ENCODE data around the gene LIPK. TPM values are rescaled to one million over a fixed set of nuclear protein-coding genes. Genes with fewer than 3 reads are reported as not detected.

Gene LIPK
- total and polyA plus RNA-seq, 9 of the 15 experiments (the other 6 are each of a cell fraction or from before 2014, with no cell fraction given): not detected

GRCh38 chr10:88769384-88769783 lies 63.3 kb downstream of the LIPK start (continued):
- TF ChIP-seq HMBOX1 (IDR thresholded peaks at IDR 0.05): no peak

GRCh38 chr10:88781206-88781605 lies 75.2 kb downstream of the LIPK start:
- CTCF ChIA-PET (ENCODE audit: low intra/inter-chr PET ratio): no interaction called here
- H2AFZ ChIP-seq (ENCODE audit: low read depth, low read length): no peak overlapping the region
- DNase-seq (ENCODE audit: extremely low read depth in 1 of 4, low spot score in 3 of 4) (no peak), FAIRE-seq (no peak), ATAC-seq (no peak)
- H3K27me3 ChIP-seq (ENCODE audit: control insufficient read depth in 2 of 2, insufficient read depth in 2 of 2, low read length in 2 of 2): no peaks in the 10 kb centered on the region
- 0% methylated on average over 2 of the region's 2 CpGs for WGBS (ENCODE audit: insufficient coverage, low coverage, missing lambda C conversion rate)
- BruUV-seq (replicated peaks): no TSS peak
- no peak overlapping the region for H3K4me3 ChIP-seq
- no peaks in the 10 kb centered on the region for H3K36me3 ChIP-seq (ENCODE audit: control insufficient read depth, insufficient read depth, low read length)
- no peaks in the 10 kb centered on the region for H3K4me1 ChIP-seq (replicated peaks in 1 of 2; ENCODE audit: control insufficient read depth in 2 of 2, insufficient read depth in 2 of 2, low read length in 2 of 2)
- intact Hi-C loops (cut with micrococcal nuclease) (no loop called here), in situ Hi-C loops (cut with MboI) (no loop called here)
- no peak overlapping the region for H3K9ac ChIP-seq (ENCODE audit: insufficient read depth in 1 of 2, low read depth in 2 of 2, low read length in 2 of 2)
- H3K4me2 ChIP-seq (ENCODE audit: insufficient read depth, low read length): no peak overlapping the region
- H4K20me1 ChIP-seq (replicated peaks; ENCODE audit: control insufficient read depth, insufficient read depth, low read length): no peaks in the 10 kb centered on the region
- no peaks in the 10 kb centered on the region; the same call in 1 of the 2 replicates for H3K9me3 ChIP-seq (replicated peaks; ENCODE audit: control insufficient read depth, insufficient read depth, low read depth, low read length)
- H3K79me2 ChIP-seq (ENCODE audit: control insufficient read depth, insufficient read depth, low read length): no peaks in the 10 kb centered on the region
- no peak overlapping the region for H3K27ac ChIP-seq (ENCODE audit: extremely low read depth, low read depth, low read length)
- POLR2A ChIA-PET: interaction anchor here (0.6 kb wide), 1 partner anchor 13 kb away, joined by 3 read pairs; no protein-coding TSS in a partner anchor
- H3K9me1 ChIP-seq (ENCODE audit: control insufficient read depth, insufficient read depth, low read length): no peaks in the 10 kb centered on the region
- no peak for TF ChIP-seq MBD2 (IDR thresholded peaks at IDR 0.05; ENCODE audit: borderline replicate concordance, low read depth)
- TF ChIP-seq SNAPC5 (CRISPR knock-in tag; IDR thresholded peaks at IDR 0.05): no peak
- TF ChIP-seq ZBTB17 (CRISPR knock-in tag; IDR thresholded peaks at IDR 0.05): no peak
- no peak for TF ChIP-seq POLR2B (IDR thresholded peaks at IDR 0.05; ENCODE audit: low read depth, partially characterized antibody)
- no peak for TF ChIP-seq MTA3 (IDR thresholded peaks at IDR 0.05; ENCODE audit: borderline replicate concordance)
- no peak for TF ChIP-seq SMAD2 (IDR thresholded peaks at IDR 0.05; ENCODE audit: low read depth, low read length)
- TF ChIP-seq CBX5 (IDR thresholded peaks at IDR 0.05; ENCODE audit: borderline replicate concordance, low read depth): no peak
- no peak for TF ChIP-seq STAT6 (CRISPR knock-in tag; IDR thresholded peaks at IDR 0.05)
- no peak for TF ChIP-seq MAFK (IDR thresholded peaks at IDR 0.05; ENCODE audit: low read length)
- no peak for TF ChIP-seq HNRNPL (IDR thresholded peaks at IDR 0.05; ENCODE audit: low read depth, low read length)
- no peak for TF ChIP-seq BRD9 (IDR thresholded peaks at IDR 0.05; ENCODE audit: low read depth, partially characterized antibody)
- TF ChIP-seq PATZ1 (CRISPR knock-in tag; IDR thresholded peaks at IDR 0.05; ENCODE audit: borderline replicate concordance): no peak
- TF ChIP-seq ZNF655 (CRISPR knock-in tag; IDR thresholded peaks at IDR 0.05): no peak
- TF ChIP-seq ZEB2 (IDR thresholded peaks at IDR 0.05): no peak
- no peak for TF ChIP-seq TGIF2 (CRISPR knock-in tag; IDR thresholded peaks at IDR 0.05)
- no peak for TF ChIP-seq ZBED1 (IDR thresholded peaks at IDR 0.05)

Data from K562 (cell line).